GM18498 (cell line): ENCODE results near the gene KIAA1217.

Source experiments
- ATAC-seq: cut with Tn5 transposase; IDR thresholded peaks from one replicate; pipeline ENCODE4 v1.9.1; 2021; ENCODE audit warnings: mild to moderate bottlenecking, moderate library complexity; ENCODE audit not compliant: unreplicated experiment

KIAA1217 gene

DNA sequence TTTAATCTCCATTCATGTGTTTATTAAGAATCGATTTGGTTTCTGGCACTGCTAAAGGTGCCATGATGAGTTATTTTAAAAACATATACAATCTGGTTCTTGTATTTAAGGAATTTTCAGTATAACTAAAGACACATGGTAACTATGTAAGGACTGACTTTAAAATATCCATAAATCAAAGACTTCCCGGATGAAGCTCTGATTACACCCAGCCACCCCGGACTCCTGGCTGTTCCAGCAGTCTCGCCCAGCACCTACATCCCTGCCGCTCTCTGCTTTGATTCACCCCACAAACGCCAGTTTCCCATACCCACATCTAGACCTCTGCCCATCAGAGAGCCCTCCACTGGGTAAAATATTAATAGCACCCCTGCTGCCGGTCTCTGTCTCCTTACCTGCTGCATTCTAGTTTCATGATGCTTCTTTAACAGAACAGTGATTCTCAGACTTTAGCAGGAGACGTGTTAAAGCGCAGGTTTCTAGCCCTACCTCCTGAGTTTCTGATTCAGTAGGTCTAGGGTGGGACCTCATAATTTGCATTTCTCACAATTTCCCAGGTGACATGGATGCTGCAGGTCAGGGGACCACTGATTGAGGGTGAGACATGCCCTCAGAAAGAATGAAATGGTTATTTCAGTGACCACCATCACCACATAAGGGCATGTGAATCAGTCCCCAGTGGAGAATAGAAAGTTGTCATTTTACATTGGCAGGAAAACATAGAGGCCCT, 185.7 kb downstream of the KIAA1217 start:
- ATAC-seq: peak; percentile 78

DNA sequence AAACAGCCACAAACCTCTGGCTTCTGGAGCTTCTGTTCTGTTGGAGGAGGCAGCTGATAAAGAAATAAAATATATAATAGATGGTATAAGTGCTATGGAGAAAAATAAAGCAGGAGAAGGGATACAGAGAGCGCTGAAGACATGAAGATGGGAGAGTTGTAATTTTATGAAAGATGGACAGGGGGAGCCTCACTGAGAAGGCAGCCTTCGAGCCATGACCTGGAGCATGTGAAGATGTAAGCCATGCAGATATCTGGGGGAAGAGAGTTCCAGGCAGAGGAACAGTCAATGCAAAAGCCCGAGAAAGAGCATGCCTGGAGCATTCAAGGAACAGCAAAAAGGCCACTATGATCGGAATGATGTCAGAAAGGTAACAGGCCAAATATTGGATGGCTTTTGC, 187.5 kb downstream of the KIAA1217 start:
- no peak for ATAC-seq

DNA sequence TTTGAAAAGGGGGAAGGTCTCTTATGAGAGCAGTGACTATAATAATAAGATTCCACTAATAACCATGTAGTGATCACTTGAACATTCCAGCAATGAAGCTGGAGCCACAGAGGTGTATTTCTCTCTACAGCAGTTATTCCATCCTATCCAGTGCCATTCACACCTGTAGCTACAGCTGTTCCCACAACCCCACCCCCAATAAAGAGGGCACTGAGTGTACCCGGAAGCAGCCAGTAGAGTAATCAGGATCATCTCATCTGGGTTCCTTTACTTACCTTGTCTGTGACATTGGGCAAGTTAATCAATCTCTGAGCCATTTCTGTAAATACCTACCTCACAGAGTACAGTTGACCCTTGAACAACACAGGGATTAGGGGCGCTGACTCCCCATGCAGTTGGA, 188.7 kb downstream of the KIAA1217 start:
- no peak for ATAC-seq

DNA sequence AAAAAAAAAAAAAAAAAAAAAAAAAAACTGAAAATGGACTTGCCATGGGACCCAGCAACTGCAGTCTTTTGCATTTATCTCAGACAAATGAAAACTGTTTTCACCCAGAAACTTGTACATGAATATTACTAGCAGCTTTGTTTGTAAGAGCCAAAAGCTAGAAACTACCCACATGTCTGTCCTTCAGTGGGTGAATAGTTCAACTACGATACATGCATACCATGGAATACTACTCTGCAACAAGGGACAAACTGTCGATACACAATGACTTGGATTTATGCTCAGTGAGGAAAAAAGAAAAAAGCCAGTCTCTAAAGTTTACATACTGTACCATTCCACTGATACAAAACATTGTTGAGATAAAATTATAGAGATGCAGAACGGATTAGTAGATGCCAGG, 195.6 kb downstream of the KIAA1217 start:
- no peak for ATAC-seq

DNA sequence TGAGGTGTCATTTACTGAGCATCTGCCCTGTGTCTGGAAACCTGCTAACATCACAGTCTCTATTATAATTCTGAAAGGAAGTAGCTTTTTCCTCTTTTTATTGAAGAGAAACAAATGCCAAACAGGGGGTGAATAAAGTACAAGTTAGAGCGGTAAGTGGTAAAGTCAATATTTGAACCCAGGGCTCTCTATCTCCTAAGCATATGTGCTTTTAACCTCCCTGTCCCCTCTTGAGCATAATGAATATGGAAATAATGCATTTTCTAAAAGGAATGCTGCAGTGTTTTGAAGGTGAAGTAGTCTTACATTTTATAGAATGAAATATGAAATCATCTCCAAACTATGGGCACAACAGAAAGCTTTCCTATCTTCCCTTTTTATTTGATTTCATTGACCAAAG, 196.7 kb downstream of the KIAA1217 start:
- ATAC-seq: no peak

DNA sequence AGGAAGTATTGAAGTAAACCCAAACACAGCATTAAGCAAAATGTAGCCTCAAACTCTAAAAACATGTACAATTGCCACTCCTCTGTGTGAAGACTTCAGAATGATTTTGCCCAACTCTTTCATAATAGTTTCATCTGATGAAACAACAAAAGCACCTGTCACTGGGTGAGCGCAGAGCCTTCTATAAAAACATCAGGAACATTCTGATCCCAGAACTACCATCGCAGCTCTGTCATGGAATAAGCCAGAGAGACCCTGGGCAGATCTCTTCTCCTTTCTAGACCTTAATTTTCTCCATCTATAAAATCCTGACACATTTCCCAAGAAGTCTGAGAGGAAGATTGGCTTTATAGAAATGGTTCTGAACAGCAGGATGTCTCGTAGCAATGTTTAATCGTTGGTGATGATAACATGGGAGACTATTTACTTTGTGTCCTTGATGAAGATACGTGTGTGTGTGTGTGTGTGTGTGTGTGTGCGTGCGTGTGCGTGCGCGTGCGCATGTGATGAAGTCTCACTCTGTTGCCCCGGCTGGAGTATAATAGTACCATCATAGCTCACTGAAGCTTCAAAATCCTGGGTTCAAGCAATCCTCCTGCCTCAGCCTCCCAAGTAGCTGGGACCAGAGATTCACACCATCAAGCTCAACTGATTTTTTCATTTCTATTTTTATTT, 198.0 kb downstream of the KIAA1217 start:
- ATAC-seq: no peak

DNA sequence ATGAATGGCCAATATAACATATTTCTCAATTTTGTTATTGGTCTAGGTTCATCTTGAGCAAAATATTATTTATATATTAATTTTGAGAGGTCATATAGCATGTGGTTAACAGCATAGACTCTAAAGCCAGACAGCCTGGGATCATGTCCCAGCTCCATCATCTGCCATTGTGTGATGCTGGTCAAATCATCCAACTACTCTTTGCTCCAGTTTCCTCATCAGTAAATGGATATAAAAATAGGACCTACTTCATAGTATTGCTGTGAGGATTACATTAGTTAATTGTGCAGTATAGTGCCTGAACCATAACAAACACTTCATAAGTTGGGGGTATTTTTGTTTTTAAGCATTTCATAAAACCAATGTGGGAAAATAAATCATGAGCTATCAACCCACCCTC, 199.0 kb downstream of the KIAA1217 start:
- no peak for ATAC-seq

DNA sequence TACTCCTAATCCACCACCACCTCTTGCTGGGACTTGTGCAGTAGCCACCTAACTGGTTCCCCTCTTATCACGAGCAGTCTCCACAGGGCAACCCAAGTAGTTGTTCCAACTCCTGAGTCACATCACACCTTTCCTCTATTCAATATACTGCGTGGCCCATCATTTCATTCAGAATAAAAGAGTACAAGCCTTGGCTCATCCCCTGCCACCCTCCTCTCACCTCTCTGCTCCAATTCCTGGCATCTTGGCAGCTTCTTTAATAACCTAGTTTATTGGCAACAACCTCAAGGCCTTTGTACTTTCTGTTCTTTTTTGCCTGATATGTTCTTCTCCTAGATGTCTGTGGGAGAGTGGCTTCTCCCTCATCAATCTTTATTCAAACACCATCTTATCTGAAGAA, 199.4 kb downstream of the KIAA1217 start:
- ATAC-seq: no peak

DNA sequence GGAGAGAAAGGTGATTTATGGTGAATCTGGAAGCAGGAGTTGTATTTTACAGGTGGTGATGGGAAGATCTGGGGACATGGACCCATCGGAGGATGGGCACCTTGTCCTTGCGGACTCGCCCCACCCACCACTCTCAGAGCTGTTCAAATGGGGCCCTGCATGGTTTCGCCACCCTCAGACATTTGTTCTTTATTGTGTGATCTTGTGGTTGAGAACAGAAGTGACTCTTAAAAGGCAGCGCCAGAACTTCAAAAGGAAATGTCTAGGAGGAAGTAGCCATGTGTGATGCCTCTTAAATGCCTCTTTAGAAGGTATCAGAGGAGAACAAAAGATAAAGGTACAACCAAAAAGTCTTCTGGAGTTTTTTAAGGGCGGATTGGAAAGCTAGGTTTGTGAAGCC, 205.7 kb downstream of the KIAA1217 start:
- ATAC-seq: no peak

DNA sequence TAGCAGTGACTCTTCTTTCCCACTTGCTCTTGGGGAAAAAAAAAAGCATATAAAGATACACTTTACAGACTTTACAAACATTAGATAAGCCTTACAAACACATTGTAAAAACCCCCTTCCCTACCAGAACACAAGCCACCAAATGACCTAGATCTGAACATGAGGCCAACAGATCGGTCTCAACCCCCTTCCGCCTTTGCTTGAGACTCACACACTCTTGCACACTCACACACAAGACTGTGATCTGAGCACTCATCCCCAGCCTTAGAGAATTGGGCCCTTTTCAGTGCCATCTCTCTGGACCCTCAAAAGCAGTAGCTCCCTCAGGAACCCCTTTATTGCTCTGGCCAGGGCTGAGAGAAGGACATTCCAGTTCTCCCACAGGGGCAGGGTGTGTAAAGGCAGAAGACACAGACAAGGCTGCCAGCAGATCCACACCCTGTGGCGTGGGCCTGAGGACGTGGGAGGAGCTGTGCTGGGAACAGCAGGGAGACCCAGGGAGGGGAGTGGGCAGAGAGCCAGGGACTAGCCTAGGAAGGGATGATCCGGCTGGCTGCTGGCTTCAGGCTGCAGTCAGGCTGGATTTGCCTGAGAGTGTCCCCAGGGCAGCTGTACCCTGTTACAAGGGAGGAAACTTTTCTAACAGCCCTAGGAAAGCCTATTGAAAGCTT, 206.7 kb downstream of the KIAA1217 start:
- ATAC-seq: no peak

DNA sequence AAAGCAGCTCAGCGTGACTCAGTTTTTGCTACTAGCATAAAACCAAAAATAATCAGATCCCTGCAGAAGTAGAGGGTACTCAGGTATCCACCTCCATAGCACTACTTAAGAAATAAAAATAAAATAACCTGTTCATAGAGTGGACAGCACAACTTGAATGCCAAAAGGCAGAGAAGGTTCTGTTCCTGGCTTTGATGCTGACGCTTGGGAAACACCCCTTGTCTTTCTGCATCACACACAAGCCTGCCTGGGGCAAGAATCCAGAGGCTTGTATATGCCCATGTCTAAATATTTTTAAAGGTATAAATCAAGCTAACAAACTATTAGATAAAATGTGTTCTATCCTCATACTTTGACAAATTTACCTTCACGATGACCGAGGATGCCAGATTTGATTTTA, 207.3 kb downstream of the KIAA1217 start:
- ATAC-seq: no peak

DNA sequence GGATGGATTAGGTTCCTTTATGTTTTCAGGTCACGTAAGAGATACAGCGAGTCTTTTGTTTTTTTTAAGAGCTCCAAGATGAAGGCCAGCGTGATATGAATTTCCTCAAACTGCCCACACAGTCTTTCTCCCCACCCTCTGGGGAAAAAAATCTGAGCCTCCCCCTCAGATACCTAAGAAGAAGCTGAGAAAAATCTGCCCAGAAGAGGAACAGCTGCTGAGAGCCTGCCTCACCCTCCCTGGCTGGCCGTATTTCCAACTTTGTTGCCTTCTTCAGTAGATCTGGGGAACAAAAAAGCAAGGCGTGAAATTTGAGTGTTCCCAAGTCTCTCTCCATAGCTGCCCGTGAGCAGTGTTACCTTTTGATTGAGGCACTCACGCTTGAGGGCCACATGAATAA, 208.1 kb downstream of the KIAA1217 start:
- no peak for ATAC-seq

DNA sequence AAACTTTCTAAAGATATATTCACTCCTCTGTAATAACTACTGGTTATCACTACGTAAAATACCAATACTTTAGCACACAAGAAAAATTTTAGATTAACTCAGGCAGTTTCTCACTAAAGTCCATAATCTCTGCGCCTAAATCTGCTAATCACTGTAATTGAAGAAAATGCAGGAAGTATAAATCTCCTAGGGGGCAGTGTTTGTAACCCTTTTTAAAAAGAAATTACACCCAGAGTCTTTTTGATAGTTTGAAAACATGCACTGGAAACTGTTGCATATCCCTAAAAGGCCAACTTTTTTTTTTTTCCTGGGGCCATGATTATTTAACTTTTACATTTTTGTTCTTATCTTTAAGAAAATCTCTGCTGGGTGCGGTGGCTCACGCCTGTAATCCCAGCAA, 209.6 kb downstream of the KIAA1217 start:
- ATAC-seq: no peak

DNA sequence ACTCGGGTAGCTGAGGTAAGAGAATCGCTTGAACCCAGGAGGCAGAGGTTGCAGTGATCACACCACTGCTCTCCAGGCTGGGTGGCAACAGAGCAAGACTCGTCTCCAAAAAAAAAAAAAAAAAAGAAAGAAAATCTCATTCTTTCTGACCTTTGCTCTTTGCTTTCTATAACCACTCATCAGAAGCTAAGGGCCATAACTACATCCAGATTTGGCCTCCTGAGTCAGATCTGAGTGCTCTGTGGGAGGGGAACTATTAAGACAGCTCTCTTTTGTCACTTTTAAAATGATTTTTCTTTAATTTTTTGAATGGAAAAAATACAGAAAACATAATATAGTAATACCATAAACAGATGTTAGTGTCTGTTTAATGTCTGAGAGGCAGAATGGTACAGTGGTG, 210.1 kb downstream of the KIAA1217 start:
- no peak for ATAC-seq

DNA sequence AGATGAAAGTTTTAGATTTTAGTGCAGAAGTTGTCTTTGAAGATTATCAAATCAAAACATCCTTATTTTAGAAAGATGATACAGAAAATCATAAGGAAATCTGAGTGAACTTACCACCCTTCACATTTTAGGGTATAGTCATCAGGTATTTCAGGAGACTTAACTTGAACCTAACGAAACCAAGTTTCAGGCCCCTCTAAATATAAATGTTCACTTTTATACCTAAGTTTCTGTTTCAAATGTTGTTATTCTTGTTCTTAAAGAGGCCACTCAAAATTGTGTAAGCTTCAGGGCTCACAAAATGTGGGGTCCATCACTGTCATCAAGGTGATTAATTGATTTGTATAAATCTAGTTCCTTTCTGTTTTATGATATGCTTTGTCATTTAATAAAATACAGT, 216.2 kb downstream of the KIAA1217 start:
- peak; percentile 78 for ATAC-seq

DNA sequence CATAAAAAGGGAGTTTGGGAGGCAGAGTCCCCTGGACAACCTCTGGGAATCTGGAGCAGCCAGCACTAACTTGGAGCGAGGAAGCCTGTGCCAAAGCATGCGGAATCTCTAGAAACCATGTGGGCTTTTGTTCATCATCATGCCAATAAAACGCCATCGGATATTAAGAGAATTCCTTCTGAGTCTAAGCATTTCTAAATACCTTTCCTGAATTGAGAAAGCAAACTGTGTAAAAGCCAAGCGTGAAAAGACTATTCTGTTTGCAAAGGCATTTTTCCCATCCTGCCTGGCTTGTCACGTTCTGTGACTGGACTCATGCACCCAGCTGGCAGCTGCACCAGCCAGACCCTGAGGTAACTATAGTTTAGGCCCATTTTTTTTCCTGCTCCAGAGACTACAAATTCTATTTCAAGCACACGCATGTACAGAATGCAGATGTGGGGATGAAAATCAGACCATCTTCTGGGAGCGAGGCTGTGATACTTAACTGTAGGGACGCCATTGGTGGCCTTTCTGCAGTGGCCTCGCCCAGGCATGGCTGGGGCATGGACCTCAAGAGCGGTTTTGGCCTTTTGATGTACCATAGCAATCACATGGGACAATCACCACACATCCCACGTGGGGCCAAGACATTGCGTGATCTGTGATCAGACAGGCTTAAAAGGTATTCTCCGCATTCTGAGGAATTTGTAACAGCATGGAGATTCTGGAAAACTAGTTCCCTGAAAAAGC, 218.9 kb downstream of the KIAA1217 start:
- ATAC-seq: no peak

DNA sequence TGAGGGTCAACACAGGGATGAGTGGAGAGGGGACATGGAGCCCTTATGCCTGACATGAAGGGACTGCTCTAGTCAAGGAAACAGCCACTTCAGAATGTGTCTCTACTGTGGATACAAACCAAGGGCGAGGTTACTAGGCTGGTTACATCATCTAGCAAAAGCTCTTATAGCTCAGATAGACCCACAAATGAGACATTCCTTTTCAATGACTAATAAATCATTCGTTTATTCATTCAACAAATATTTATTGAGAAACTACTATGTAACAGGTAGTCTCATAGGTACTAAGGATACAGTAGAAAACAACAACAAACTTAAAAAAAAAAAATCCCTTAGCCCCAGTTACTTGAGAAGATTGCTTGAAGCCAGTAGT, 219.5 kb downstream of the KIAA1217 start:
- no peak for ATAC-seq

DNA sequence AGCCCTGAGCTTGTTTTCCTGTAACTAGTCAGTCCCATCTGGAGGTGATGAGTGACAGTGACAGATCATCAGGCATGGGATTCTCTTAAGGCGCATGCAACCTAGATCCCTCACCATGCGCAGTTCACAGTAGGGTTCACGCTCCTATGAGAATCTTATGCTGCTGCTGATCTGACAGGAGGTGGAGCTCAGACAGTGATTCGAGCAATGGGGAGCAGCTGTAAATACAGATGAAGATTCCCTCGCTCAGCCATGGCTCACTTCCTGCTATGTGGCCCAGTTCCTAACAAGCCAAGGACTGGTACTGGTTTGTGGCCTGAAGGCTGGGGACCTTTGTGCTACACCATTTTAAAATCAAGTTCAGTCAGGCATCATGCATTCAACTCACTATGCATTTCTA, 221.7 kb downstream of the KIAA1217 start:
- ATAC-seq: no peak

DNA sequence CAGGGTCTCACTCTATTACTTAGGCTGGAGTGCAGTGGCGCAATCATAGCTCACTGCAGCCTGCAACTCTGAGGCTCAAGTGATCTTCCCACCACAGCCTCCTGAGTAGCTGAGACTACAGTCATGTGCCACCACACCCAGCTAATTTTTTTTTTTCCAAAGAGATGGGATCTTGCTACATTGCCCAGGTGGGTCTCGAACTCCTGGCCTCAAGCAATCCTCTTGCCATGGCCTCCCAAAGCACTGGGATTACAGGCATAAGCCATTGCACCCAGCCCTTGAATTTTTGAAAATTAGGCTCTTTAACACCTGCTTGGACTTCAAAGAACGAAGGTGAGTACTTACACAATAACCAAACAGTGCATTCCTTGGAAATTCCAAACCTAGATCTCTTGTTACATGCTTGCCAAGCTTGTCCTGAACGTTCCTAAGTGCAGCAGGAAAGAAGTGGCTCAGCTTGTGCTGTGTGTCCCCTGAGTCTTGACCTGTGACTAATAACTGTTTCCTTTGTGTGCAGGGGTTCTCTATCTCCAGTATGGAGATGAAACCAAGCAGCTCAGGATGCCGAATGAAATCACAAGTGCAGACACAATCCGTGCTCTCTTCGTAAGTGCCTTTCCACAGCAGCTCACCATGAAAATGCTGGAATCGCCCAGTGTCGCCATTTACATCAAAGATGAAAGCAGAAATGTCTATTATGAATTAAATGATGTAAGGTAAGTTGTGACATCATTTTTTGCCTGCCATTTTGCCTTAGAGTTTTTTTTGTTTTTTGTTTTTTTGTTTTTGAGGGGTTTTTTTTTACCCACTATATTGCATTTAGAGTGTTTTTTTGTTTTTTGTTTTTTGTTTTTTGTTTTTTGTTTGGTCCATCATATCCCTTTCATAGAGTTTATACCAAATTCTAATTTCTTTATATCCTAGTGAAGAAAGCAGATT, 223.8 kb downstream of the KIAA1217 start:
- ATAC-seq: no peak

DNA sequence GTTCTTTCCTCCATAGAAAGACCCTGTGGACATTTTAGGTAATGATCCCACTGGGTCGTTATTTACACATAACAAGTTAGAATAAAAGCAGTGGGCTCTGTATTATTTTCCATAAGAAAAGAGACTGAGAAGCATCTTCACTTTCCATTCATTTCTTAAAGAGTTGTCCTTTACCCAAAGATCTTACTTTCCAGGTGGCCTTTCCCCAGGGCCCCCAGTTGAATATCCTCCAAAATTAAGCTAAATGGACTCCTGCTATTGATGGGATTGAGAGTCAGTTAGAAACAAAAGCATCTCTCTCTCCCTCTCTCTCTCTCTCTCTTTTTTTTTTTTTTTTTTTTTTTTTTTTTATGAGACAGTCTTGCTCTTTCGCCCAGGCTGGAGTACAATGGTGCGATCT, 224.8 kb downstream of the KIAA1217 start:
- no peak for ATAC-seq

DNA sequence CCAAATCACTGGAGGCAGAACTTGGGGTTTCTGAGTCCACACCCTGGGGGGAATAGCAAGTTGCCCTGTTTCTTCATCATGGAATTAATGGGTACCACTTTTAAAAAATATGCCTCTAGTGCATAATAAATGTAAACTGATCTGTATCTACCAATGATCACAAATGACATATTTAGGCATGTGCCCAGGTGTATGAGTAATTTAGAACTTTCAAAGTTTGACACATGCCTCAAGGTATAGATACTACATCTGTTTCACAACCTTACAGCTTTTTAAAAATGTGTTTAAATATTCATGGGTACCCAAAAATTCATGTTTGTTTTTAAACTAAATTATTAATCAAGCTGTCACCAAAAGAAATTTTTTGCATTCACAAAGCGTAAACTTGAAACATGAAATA, 226.0 kb downstream of the KIAA1217 start:
- no peak for ATAC-seq
